ENCODE results near the gene DCAF11.

The DCAF11 gene

GRCh38 chr14:24122416-24122815 lies 7.8 kb downstream of the DCAF11 start:
- no peak for TF ChIP-seq CTCF (IDR thresholded peaks at IDR 0.05)

- TF ChIP-seq CTCF (IDR thresholded peaks at IDR 0.05), result no peak
Observed at GRCh38 chr14:24122898-24123297, 8.3 kb downstream of the DCAF11 start.

- TF ChIP-seq CTCF (IDR thresholded peaks at IDR 0.05), result no peak
Observed at GRCh38 chr14:24123424-24124417, 9.1 kb downstream of the DCAF11 start.

- TF ChIP-seq CTCF (IDR thresholded peaks at IDR 0.05), result no peak
Observed at GRCh38 chr14:24126939-24127338, 12.4 kb downstream of the DCAF11 start.

GRCh38 chr14:24127673-24128072 lies 13.1 kb downstream of the DCAF11 start:
- no peak for TF ChIP-seq CTCF (IDR thresholded peaks at IDR 0.05)

- no peak for TF ChIP-seq CTCF (IDR thresholded peaks at IDR 0.05)
Observed at GRCh38 chr14:24129410-24129998, 14.9 kb downstream of the DCAF11 start.

GRCh38 chr14:24130380-24130716 lies 15.8 kb downstream of the DCAF11 start, which contains the start of gene FITM1:
Gene FITM1 (plus strand): TSS chr14:24130659. CDS start chr14:24131564, 905 bp downstream.
- TF ChIP-seq CTCF (IDR thresholded peaks at IDR 0.05), result no peak
